NCI-H2081 treated with DMSO at 0.1 percent for 48 hours (cell line): ENCODE results near the gene ADAMTS1.

ENCODE experiments used
- DNase-seq: peaks from one replicate; lab custom pipeline; 2025; lab: John Stamatoyannopoulos, UW

ADAMTS1 gene

GRCh38 chr21:26812173-26812572 lies 33.0 kb downstream of the ADAMTS1 start:
- DNase-seq, result no peak

DNA sequence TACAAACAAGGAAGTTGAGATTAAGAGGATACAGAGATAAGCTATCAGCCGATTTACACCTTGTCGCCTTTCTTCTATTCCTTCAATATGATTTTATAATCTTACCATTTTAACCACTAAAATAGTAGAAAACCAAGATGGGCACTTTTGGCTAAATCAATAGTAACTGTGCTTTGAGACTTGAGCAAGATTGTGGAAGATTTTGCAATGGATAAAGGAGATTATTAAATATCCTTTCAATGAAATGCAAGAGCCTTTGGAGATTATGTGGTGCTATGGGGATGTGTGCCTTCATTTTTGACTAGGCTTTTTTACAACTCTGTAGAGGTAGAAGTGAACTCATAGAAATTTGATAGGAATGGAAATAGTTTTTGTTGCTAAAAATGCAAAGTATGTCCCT lies 33.7 kb downstream of the ADAMTS1 start:
- no peak for DNase-seq

GRCh38 chr21:26810676-26811415 lies 34.4 kb downstream of the ADAMTS1 start:
- no peak for DNase-seq

DNA sequence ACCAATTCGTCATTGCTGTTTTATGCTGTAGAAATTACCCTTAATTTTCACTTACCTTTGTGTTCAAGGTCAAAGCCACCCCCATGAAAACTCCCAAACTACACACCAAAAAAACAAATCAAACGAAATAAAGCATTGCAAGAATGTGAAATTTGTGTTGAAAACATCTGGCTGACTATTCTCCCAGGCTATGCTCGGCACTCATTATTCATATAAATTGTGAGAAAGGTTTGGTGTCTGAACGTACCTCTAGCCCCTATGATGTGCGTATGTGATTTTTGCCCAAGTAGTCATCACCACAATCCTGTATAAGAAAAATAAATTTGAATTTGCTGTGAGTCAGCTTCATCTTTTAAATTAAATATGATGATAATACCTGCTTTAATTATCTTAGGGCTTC lies 34.9 kb downstream of the ADAMTS1 start:
- DNase-seq, result no peak

- DNase-seq, result no peak
These were observed 35.5 kb downstream of the ADAMTS1 start for GRCh38 chr21:26809745-26810144.

- no peak for DNase-seq
These were observed 38.4 kb downstream of the ADAMTS1 start for GRCh38 chr21:26806801-26807295.

DNA sequence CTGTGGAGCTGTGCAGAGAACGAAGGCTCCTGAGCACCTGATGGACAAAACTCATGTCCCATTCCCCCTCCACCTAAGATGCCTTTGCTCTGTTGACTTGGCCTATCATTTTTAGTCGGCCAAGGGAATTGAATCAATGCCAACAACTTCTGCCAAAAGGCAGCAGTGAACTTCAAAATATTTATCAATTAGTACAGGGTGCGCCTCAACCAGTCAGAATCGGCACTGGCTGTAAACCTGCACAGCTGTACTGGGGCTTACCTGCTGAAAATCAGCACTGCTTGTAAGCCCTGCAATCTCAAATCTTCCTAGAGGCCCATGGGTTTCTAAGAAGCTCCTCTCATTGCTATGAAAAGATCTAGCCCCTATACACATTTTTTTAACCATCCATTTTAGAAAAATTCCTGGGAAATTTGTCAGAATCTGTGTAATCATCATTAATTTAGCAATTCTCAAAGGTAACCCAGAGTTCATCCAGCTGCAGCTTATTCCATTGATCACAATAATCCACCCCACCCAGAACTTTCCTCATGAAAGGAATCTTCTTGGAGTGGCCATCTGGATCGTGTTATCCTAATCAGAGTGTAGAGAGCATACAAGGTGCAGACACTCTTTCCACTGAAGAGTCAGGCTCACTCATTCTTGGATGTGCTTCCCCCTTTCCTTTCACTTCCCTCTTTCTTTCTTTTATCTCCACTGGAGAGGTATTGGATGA lies 40.2 kb downstream of the ADAMTS1 start:
- no peak for DNase-seq

DNA sequence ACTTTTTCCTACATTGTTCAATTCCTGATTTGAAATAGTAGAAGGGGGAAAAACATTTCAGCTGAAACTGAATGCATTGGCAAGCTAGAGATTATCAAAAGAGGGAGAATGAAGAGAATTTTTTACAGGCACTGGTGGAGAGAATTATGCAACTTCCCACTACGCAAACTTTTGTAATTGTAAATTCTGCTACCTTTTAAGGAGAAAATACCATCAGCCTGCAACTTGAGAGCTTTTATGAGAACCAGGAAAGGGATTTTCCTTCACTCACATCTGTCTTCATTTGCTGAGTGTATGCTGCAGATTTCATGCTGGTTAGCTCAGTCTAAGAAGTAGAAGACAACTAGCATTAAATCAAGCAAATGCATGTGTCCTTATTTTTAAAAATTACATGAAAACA lies 43.7 kb downstream of the ADAMTS1 start:
- DNase-seq, result no peak

GRCh38 chr21:26800970-26801431 lies 44.2 kb downstream of the ADAMTS1 start:
- no peak for DNase-seq

GRCh38 chr21:26800455-26800854 lies 44.8 kb downstream of the ADAMTS1 start:
- DNase-seq, result no peak

DNA sequence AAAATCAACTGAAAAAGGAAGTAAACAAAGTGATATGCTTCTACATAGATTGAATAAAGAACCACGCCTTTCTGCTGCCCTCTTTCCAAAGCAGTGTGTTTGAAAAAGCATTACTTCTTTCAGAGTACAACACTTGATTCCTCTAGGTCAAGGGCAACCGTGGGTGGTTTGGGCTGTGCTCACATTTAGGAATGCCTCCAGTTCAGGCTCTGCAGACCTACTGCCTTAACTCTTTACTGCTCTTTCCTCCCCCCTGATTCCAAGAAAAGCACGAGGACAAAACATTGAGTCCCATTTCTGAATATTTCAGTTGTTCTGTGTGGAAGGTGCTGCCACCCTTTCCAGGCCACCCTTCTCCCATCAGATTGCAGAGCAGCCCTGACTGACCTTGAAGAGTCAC lies 45.2 kb downstream of the ADAMTS1 start:
- no peak for DNase-seq

GRCh38 chr21:26798856-26799751 lies 46.1 kb downstream of the ADAMTS1 start:
- peak; percentile 77 for DNase-seq

DNA sequence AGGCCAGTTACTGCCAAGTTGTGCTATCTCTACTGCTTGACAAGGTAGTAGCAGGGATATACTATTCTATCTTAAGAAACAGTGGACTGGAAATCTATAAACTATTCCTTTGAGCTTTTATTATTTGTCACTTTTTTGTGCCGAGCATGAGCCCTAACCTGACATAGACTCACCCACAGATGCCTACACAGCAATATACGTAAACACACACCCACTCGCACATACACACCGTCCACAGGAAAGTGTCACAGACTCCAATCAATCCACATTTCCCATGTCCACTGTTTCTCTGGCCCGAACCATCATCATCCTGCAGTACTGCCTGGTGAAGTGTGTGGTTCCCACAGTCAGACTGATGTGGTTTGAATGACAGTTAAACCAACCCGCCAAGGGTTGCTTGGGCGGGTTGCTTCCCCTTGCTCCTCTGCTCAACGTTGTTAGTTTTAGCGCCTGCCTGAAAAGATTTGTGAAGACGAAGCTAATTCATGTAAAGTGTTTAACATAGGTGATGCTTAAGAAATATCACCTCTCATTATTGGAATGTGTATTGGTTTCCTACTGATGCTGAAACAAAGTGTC lies 47.2 kb downstream of the ADAMTS1 start:
- no peak for DNase-seq

DNA sequence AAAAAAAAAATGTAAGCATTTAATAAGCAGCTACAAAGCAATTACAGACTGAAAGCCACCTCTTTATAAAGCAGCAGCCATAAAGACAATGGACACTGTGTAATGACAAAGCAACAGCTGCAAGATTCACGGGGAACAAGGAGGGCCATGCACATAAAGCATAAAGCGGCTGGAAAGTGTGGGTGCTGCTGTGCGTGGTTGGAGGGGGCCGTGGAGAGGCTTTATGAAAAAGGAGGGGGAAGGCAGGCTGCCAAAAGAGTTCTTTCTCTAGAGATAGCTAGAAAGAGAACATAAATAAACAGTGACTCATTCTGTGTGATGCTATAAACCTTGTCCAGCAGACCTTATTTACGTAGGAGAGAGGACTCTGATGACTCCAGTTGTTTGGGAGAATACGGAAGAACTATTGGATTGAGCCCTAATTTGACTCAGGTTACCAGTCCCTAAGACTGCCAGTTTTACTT lies 49.3 kb downstream of the ADAMTS1 start:
- DNase-seq, result no peak

DNA sequence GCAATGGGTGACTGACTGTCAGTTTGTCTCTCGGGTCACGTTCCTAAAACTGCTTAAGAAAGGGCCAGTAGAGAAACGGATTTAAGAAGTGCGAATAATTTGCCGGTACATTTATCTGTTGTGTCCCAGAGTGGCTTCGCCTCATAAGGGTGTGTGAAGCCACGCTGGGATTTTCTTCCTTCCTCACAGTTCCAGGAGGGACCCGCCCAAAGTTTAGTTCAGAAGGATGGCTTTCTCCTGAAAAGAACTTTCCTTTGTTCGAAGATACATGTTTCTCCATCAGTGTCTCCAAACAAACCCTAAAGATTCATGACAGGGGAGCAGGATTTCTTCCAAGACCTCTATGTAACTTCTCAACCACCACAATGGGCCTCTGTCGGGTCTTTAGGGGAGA lies 49.8 kb downstream of the ADAMTS1 start:
- no peak for DNase-seq

DNA sequence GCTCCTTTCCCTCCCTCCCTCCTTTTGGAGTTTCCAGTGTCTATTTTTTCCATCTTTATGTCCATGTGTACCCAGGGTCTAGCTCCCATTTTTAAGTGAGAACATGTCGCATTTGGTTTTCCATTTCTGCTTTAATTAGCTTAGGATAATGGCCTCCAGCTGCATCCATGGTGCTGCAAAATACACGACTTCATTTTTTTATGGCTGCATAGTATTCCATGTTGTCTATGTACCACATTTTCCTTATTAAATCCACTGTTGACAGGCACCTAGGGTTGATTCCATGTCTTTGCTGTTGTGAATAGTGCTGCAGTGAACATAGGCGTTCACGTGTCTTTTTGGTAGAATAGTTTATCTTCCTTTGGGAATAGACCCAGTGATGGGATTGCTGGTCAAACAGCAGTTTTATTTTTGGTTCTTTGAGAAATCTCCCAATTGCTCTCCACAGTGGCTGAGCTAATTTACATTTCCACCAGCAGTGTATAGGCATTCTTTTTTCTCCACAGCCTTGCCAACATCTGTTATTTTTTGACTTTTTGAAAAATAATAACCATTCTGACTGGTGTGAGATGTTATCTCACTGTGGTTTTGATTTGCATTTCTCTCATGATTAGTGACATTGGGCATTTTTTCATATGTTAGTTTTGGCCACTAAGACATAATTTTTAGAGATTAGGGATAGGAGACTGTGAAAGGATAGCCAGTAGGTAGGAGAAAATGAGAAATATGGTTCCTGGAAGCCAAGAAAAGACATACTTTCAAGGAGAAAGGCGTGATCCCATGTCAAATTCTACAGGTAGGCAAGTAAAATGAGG lies 50.4 kb downstream of the ADAMTS1 start:
- no peak for DNase-seq

- no peak for DNase-seq
These were observed 54.9 kb downstream of the ADAMTS1 start for GRCh38 chr21:26790296-26790695.

DNA sequence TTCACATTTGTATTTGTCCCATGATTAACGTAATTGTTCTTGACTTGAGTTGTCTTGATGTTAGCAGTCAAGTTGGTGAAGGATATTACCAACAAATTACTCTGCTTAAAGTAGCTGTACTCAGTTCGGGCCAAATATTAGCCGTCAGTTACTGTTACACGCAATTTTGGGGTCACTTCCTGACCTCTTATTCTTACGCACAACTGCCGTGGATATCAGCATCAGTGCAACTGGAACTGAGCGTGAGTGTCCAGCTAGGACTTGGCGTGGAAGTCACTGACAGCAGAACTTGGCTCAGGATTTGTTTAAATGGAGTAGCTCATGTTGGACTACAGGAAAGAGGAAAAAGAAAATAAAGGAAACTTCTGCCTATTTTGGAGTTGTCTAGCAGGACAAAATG lies 56.4 kb downstream of the ADAMTS1 start:
- no peak for DNase-seq
